Thoracic aorta (tissue), 2 donors: ENCODE measurements around the gene PDE9A. TPM values are rescaled to one million over a fixed set of nuclear protein-coding genes. Genes with fewer than 3 reads are reported as not detected.

Experiments used
- ATAC-seq: fragments of 150-250 bp; one replicate; pipeline ENCODE4 v1.8.0; 2017; ENCODE audit warnings: low read depth; ENCODE audit not compliant: insufficient number of reproducible peaks, low FRiP score
- DNase-seq: peaks from one replicate; pipeline ENCODE4 v3.0.0-alpha.2; 2020; ENCODE audit warnings: low spot score
- H3K27ac ChIP-seq, 2 donors: fragments of 200-600 bp; sonication (generic); 1 replicate in 1 of 2; 2 replicates in 1 of 2; pipeline ENCODE4 v1.5.1; 2016; ENCODE audit warnings: mild to moderate bottlenecking in 2 of 2, moderate library complexity in 2 of 2
- H3K27me3 ChIP-seq: fragments of 200-600 bp; sonication (generic); replicated peaks from 2 replicates; pipeline ENCODE4 v1.6.0; 2016; ENCODE audit warnings: mild to moderate bottlenecking; ENCODE audit not compliant: insufficient read depth
- H3K36me3 ChIP-seq: fragments of 200-600 bp; sonication (generic); one replicate; pipeline ENCODE4 v1.5.1; 2016
- H3K4me1 ChIP-seq, 2 donors: fragments of 200-600 bp; sonication (generic); 1 replicate in 1 of 2; 2 replicates in 1 of 2; pipeline versions ENCODE4 v1.5.1 to v1.6.0; 2016; ENCODE audit warnings: low read depth in 2 of 2, mild to moderate bottlenecking in 1 of 2; ENCODE audit not compliant: control insufficient read depth in 1 of 2
- H3K4me3 ChIP-seq: fragments of 200-600 bp; sonication (generic); 2 replicates; pipeline ENCODE4 v1.5.1; 2016; ENCODE audit warnings: mild to moderate bottlenecking
- H3K9me3 ChIP-seq: fragments of 200-600 bp; sonication (generic); 2 replicates; pipeline ENCODE4 v1.5.1; 2016
- total RNA-seq, 2 donors: library from RNA; depleted of rRNA; stranded (reverse); fragments of >200 nt; gene quantifications; one replicate each; pipeline versions ENCODE4 v1.1.0 to v1.2.3, GENCODE V29; 2016
- TF ChIP-seq, protein P1 (sequence below): fragments of 200-600 bp; sonication (generic); IDR thresholded peaks from one replicate; pipeline ENCODE4 v1.5.1; 2019; ENCODE audit warnings: antibody characterized with exemption

PDE9A gene
- total RNA-seq, 2 donors from 2014 or later = 4.2 to 4.7 TPM

DNA sequence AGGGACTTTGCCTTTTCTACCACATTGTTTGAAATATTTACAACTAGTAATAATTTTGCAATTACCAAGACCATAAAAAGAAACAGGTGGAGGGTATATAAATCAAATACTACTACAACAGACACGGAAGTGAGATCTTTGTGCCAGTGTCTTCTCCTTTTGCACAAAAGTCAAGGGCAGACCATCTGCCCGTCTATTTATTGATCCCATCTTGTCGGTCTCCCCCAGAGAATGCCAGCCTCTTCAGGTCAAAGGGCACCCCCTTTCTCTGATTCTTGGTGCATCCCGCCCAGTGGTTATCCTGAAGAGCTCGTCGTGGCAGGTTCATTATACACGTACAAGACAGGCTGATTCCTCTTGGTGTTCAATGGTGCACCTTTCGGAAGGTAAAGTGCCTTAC lies 4.8 kb upstream of the PDE9A start:
- ATAC-seq (no peak), DNase-seq (no peak)
- TF ChIP-seq, protein P1, sequence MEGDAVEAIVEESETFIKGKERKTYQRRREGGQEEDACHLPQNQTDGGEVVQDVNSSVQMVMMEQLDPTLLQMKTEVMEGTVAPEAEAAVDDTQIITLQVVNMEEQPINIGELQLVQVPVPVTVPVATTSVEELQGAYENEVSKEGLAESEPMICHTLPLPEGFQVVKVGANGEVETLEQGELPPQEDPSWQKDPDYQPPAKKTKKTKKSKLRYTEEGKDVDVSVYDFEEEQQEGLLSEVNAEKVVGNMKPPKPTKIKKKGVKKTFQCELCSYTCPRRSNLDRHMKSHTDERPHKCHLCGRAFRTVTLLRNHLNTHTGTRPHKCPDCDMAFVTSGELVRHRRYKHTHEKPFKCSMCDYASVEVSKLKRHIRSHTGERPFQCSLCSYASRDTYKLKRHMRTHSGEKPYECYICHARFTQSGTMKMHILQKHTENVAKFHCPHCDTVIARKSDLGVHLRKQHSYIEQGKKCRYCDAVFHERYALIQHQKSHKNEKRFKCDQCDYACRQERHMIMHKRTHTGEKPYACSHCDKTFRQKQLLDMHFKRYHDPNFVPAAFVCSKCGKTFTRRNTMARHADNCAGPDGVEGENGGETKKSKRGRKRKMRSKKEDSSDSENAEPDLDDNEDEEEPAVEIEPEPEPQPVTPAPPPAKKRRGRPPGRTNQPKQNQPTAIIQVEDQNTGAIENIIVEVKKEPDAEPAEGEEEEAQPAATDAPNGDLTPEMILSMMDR = no peak
- Histone ChIP-seq H3K4me3 (no peak overlapping the region), H3K27ac (no peak overlapping the region), H3K9me3 (no peaks in the 10 kb centered on the region), H3K36me3 (no peaks in the 10 kb centered on the region), H3K27me3 (no peaks in the 10 kb centered on the region), H3K4me1 (peaks cover 0 to 6% of the 10 kb centered on the region in 2 donors)

DNA sequence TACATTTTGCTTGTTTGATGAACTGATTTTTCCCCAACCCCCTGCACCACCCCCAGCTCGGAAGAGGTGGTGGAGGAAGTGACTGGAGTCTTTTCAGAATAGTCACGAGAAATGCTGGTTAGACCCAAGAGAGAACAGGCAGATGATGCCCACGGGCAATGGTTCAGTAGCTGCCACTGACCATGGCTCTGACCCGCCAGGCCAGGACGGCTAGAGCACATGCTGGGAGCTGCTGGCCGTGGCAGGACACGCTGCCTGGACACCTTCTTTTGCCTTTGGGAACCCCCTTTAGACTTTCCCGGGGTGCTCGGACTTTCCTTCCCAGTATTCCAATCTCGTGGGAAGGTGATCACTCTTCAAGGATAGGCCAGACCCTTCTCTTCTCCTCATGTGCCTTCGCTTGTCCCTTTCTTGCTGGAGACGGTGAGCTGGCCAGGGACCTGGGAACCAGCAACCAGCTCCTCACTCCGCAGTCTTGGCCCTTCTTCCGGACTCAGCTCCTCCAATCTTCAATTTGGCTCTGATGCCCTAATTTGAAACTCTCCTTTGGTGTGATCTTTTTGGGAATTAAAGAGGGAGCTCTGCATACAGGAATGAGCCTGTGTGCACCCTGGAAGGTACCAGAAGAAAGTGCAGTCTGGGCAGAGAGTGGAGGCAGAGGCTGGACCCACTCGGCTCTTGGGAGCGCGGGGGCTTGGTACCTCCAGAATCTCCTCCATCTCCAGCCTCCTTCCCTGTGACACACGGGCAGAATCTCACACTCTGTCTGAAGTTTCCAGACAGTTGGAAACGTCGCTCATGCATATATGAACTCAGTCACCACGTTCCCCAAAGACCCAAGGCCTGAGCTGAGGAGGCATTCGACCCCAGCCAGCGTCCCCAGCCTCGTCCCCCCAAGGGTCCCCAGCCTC lies 4.0 kb upstream of the PDE9A start:
- Histone ChIP-seq H3K4me1 (peaks cover 0 to 10% of the 10 kb centered on the region in 2 donors), H3K9me3 (no peaks in the 10 kb centered on the region), H3K27me3 (no peaks in the 10 kb centered on the region), H3K4me3 (no peak overlapping the region), H3K27ac (no peak overlapping the region), H3K36me3 (no peaks in the 10 kb centered on the region)
- no peak for DNase-seq
- ATAC-seq = no peak
- TF ChIP-seq, protein P1 = no peak

DNA sequence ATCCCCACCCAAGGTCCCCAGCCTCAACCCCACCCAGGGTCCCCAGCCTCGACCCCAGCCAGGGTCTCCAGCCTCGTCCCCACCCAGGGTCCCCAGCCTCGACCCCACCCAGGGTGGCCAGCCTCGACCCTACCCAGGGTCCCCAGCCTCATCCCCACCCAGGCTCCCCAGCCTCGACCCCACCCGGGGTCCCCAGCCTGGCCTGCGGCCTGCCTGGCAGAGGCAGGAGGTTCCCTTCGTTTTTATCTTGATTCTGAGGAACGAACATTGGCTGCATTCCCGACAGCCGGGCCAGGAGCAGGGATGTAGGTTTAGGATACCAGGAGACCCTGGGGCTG lies 3.4 kb upstream of the PDE9A start:
- Histone ChIP-seq H3K4me1 (peaks cover 0 to 16% of the 10 kb centered on the region in 2 donors), H3K4me3 (no peak overlapping the region), H3K27ac (no peak overlapping the region), H3K36me3 (no peaks in the 10 kb centered on the region), H3K9me3 (no peaks in the 10 kb centered on the region), H3K27me3 (no peaks in the 10 kb centered on the region)
- DNase-seq = no peak
- TF ChIP-seq, protein P1 = no peak
- ATAC-seq = no peak

DNA sequence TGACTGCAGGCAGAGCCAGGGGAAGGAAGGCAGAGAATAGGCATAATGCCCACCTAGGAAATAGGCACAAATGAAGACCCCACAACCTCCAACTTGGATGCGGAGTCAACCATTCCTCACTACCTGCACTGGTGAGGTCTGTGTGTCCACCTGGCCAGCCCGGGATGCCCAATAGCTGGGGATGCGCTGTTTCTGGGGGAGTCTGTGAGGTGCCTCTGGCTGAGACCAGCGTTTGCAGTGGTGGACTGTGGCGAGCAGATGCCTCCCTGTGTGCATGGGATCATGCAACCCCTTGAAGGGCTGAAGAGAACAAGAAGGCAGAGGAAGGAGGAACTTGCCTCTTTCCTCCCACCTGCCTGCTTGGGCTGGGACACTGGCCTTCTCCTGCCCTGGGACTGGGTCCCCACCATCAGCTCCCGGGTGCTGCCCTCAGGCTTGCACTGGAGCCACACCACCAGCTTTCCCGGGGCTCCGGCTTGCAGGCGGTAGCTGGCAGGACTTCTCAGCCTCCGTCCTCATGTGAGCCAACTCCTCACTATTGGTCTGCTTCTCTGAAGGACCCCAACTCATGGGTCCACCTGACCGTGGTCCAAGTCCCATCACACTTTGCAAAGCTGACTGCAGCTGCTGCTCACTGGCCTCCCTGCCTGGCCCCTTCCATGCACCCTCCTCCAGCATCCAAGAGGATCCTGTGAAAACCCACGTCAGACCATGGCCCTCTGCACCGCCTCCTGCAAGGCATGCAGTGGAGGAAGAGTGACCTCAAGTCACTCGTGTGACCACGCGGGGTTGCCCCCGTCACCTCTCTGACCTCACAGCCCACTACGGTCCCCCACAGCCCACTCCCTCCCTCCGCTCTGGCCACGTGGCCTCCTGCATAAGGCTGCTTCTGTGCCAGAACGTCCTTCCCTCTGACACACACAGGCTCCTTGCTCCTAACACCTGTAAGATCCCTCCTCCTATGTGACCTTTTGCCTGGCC lies 2.7 kb upstream of the PDE9A start:
- DNase-seq (no peak), ATAC-seq (no peak)
- Histone ChIP-seq H3K4me3 (no peak overlapping the region), H3K9me3 (no peaks in the 10 kb centered on the region), H3K4me1 (peaks cover 0 to 16% of the 10 kb centered on the region in 2 donors), H3K36me3 (no peaks in the 10 kb centered on the region), H3K27ac (no peak overlapping the region), H3K27me3 (no peaks in the 10 kb centered on the region)
- TF ChIP-seq, protein P1 = no peak
